ENCODE data around the gene ACRBP. TPM values are rescaled to one million over a fixed set of nuclear protein-coding genes. Genes with fewer than 3 reads are reported as not detected.

ACRBP gene
- total RNA-seq, 4 donors from 2014 or later: 2.2 to 2.9 (median 2.7) TPM; not detected in 1

- H3K36me3 ChIP-seq: peaks cover 0 to 6% (median 3%) of the 10 kb centered on the region in 4 donors
- no peak for TF ChIP-seq EP300 (IDR thresholded peaks at IDR 0.05; ENCODE audit: low read depth)
- TF ChIP-seq CTCF (IDR thresholded peaks at IDR 0.05): no peak
- TF ChIP-seq POLR2AphosphoS5 (IDR thresholded peaks at IDR 0.05): no peak
- no peak for TF ChIP-seq POLR2A (IDR thresholded peaks at IDR 0.05)
- in situ Hi-C loops (cut with MboI; ENCODE audit: low pct_ligation_motif_present in 1 of 4, low pct_unique_long_range_greater_than_20kb in 1 of 4, low sequenced_read_pairs in 3 of 4): no loop called here
- intact Hi-C loops (cut with DNase I; ENCODE audit: low total_unique reads): loop anchor here (10.0 kb wide), 1 partner anchor 48 kb away; no protein-coding TSS in a partner anchor
- 0 to 1% methylated on average over 9 to 10 of the region's 10 CpGs for WGBS, 2 donors (ENCODE audit: low coverage in 1 of 2)
- H3K4me1 ChIP-seq: peaks cover 8 to 14% (median 9%) of the 10 kb centered on the region in 4 donors
- H3K9me3 ChIP-seq: no peaks in the 10 kb centered on the region
- no peak for DNase-seq
- peak overlapping the region; percentile 23 to 72 (median 54) for H3K4me3 ChIP-seq
- peak overlapping the region; percentile 77 to 85 (median 84) for H3K27ac ChIP-seq
- H3K27me3 ChIP-seq: no peaks in the 10 kb centered on the region
Measured at GRCh38 chr12:6662602-6662905, 15.3 kb upstream of the ACRBP start.

DNA sequence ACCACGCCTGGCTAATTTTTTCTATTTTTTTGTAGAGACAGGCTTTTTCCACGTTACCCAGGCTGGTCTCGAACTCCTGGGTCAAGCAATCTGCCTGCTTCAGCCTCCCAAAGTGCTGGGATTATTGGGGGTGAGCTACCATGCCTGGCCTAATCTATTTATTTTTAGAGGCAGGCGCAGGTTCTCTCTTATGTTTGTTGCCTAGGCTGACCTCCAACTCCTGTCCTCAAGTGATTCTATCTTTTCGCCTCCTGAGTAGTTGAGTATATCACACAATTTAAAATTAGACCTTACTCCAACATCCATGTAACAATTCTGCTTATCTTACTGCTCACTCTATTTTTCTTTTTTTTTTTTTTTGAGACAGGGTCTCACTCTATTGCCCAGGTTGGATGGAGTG lies 6.8 kb upstream of the ACRBP start:
- in situ Hi-C loops (cut with MboI; ENCODE audit: low pct_ligation_motif_present in 1 of 4, low pct_unique_long_range_greater_than_20kb in 1 of 4, low sequenced_read_pairs in 3 of 4): no loop called here
- Histone ChIP-seq H3K36me3 (peaks cover 0 to 56% (median 27%) of the 10 kb centered on the region in 4 donors), H3K4me3 (no peak overlapping the region), H3K9me3 (no peaks in the 10 kb centered on the region), H3K4me1 (no peaks in the 10 kb centered on the region), H3K27me3 (no peaks in the 10 kb centered on the region), H3K27ac (no peak overlapping the region)
- TF ChIP-seq EP300 (IDR thresholded peaks at IDR 0.05; ENCODE audit: low read depth) (no peak), POLR2A (IDR thresholded peaks at IDR 0.05) (no peak), CTCF (IDR thresholded peaks at IDR 0.05) (no peak), POLR2AphosphoS5 (IDR thresholded peaks at IDR 0.05) (no peak)
- WGBS, 2 donors (ENCODE audit: low coverage in 1 of 2): 89 to 90% methylated on average over 5 of the region's 5 CpGs
- intact Hi-C loops (cut with DNase I; ENCODE audit: low total_unique reads): no loop called here
- no peak for DNase-seq

GRCh38 chr12:6653342-6653741 lies 6.1 kb upstream of the ACRBP start:
- Histone ChIP-seq H3K4me3 (no peak overlapping the region), H3K36me3 (peaks cover 0 to 56% (median 27%) of the 10 kb centered on the region in 4 donors), H3K4me1 (no peaks in the 10 kb centered on the region), H3K27me3 (no peaks in the 10 kb centered on the region), H3K27ac (no peak overlapping the region), H3K9me3 (no peaks in the 10 kb centered on the region)
- TF ChIP-seq EP300 (IDR thresholded peaks at IDR 0.05; ENCODE audit: low read depth): no peak
- no peak for TF ChIP-seq POLR2A (IDR thresholded peaks at IDR 0.05)
- no peak for TF ChIP-seq POLR2AphosphoS5 (IDR thresholded peaks at IDR 0.05)
- TF ChIP-seq CTCF (IDR thresholded peaks at IDR 0.05): no peak
- intact Hi-C loops (cut with DNase I; ENCODE audit: low total_unique reads) (no loop called here), in situ Hi-C loops (cut with MboI; ENCODE audit: low pct_ligation_motif_present in 1 of 4, low pct_unique_long_range_greater_than_20kb in 1 of 4, low sequenced_read_pairs in 3 of 4) (no loop called here)
- no peak for DNase-seq
- 83 to 100% methylated on average over 1 of the region's 1 CpG for WGBS, 2 donors (ENCODE audit: low coverage in 1 of 2)

GRCh38 chr12:6652391-6652790 lies 5.2 kb upstream of the ACRBP start:
- in situ Hi-C loops (cut with MboI; ENCODE audit: low pct_ligation_motif_present in 1 of 4, low pct_unique_long_range_greater_than_20kb in 1 of 4, low sequenced_read_pairs in 3 of 4): no loop called here
- 83 to 91% methylated on average over 12 of the region's 12 CpGs for WGBS, 2 donors (ENCODE audit: low coverage in 1 of 2)
- H3K36me3 ChIP-seq: peaks cover 0 to 56% (median 27%) of the 10 kb centered on the region in 4 donors

More at GRCh38 chr12:6652391-6652790, 5.2 kb upstream of the ACRBP start:
- Histone ChIP-seq H3K9me3 (no peaks in the 10 kb centered on the region), H3K27me3 (no peaks in the 10 kb centered on the region), H3K4me1 (peaks cover 0 to 3% (median 0%) of the 10 kb centered on the region in 4 donors), H3K4me3 (no peak overlapping the region), H3K27ac (no peak overlapping the region)
- no peak for DNase-seq
- intact Hi-C loops (cut with DNase I; ENCODE audit: low total_unique reads): no loop called here
- TF ChIP-seq POLR2A (IDR thresholded peaks at IDR 0.05) (no peak), CTCF (IDR thresholded peaks at IDR 0.05) (no peak), EP300 (IDR thresholded peaks at IDR 0.05; ENCODE audit: low read depth) (no peak), POLR2AphosphoS5 (IDR thresholded peaks at IDR 0.05) (no peak)

All from transverse colon (tissue), 4 donors.